A549 (cell line): ENCODE results near the gene CCDC106. TPM values are rescaled to one million over a fixed set of nuclear protein-coding genes. Genes with fewer than 3 reads are reported as not detected.

Source experiments
- ATAC-seq, 2 experiments: fragments of 200-7000 bp in 1 of 2; fragments of >200 bp in 1 of 2; cut with Nextera tagmentation in 1 of 2; cut with Tn5 transposase in 1 of 2; 3 replicates each; pipeline versions ENCODE4 v1.8.0 to v1.9.1; 2018 to 2020; ENCODE audit warnings: mild to moderate bottlenecking in 1 of 2, moderate library complexity in 1 of 2
- CTCF ChIA-PET: fragments of 300-600 bp; sonication (Branson Sonifier 250); formaldehyde crosslinking; extraction: SDS; loops from one replicate; lab custom pipeline; 2021; ENCODE audit warnings: antibody characterized with exemption, inconsistent platforms; lab: Yijun Ruan, JAX
- POLR2A ChIA-PET: fragments of 350-600 bp; formaldehyde crosslinking; extraction: SDS; loops from one replicate; lab custom pipeline; 2021; ENCODE audit warnings: antibody characterized with exemption, inconsistent platforms; lab: Yijun Ruan, JAX
- DNase-seq, 2 experiments: peaks; one replicate each; pipeline versions ENCODE4 v3.0.0 to v3.0.0-alpha.2; 2011 to 2016; ENCODE audit warnings: low read depth in 1 of 2, low spot score in 1 of 2
- FAIRE-seq: peaks from 2 replicates; lab custom pipeline; 2011; peaks lifted over from hg19 to GRCh38; lab: Jason Lieb, UNC
- H3K27ac ChIP-seq, 2 experiments: fragments of >200 bp; sonication (Bioruptor Twin); formaldehyde crosslinking; 3 replicates each; pipeline ENCODE4 v1.5.1; 2016 to 2017
- H3K4me1 ChIP-seq: fragments of >200 bp; sonication (Bioruptor Twin); formaldehyde crosslinking; 3 replicates; pipeline ENCODE4 v1.6.1; 2016
- H3K4me2 ChIP-seq: fragments of >200 bp; sonication (Bioruptor Twin); formaldehyde crosslinking; 3 replicates; pipeline ENCODE4 v1.6.1; 2016
- H3K4me3 ChIP-seq: fragments of >200 bp; sonication (Bioruptor Twin); formaldehyde crosslinking; 3 replicates; pipeline ENCODE4 v1.5.1; 2016
- H3K9me3 ChIP-seq: fragments of >200 bp; sonication (Bioruptor Twin); formaldehyde crosslinking; 3 replicates; pipeline ENCODE4 v1.6.1; 2016
- BCL3 ChIP-seq: fragments of >200 bp; sonication (Bioruptor Twin); formaldehyde crosslinking; IDR thresholded peaks from 3 replicates; pipeline ENCODE4 v1.6.1; 2016
- BHLHE40 ChIP-seq: IDR thresholded peaks from 2 replicates; pipeline ENCODE4 v1.6.1; 2012; ENCODE audit warnings: low read depth, low read length, inconsistent platforms
- CBX2 ChIP-seq: fragments of 200-600 bp; sonication (generic); IDR thresholded peaks from 2 replicates; pipeline ENCODE4 v1.6.1; 2016; ENCODE audit warnings: low read depth, mild to moderate bottlenecking, borderline replicate concordance
- CBX8 ChIP-seq: fragments of 200-600 bp; sonication (generic); IDR thresholded peaks from 2 replicates; pipeline ENCODE4 v1.6.1; 2016
- CEBPB ChIP-seq, 2 experiments: fragments of >200 bp in 1 of 2; sonication (Bioruptor Twin) in 1 of 2; formaldehyde crosslinking in 1 of 2; IDR thresholded peaks; 2 replicates each; pipeline ENCODE4 v1.6.1; 2012 to 2016
- CHD2 ChIP-seq: fragments of 150-350 bp; IDR thresholded peaks from 2 replicates; pipeline ENCODE4 v1.6.1; 2014; ENCODE audit warnings: low read length; ENCODE audit not compliant: partially characterized antibody
- E2F6 ChIP-seq: IDR thresholded peaks from 2 replicates; pipeline ENCODE4 v1.6.1; 2012; ENCODE audit warnings: low read depth, borderline replicate concordance
- EHF ChIP-seq: fragments of 250-450 bp; sonication (Bioruptor Pico); IDR thresholded peaks from 2 replicates; pipeline ENCODE4 v1.5.0; 2020; ENCODE audit warnings: mild to moderate bottlenecking
- ELK1 ChIP-seq: fragments of 150-350 bp; IDR thresholded peaks from 2 replicates; pipeline ENCODE4 v1.6.1; 2014; ENCODE audit warnings: low read depth, mild to moderate bottlenecking, low read length
- FOSL2 ChIP-seq, 2 experiments: fragments of 450-650 bp in 1 of 2; fragments of >200 bp in 1 of 2; sonication (Bioruptor Twin) in 1 of 2; formaldehyde crosslinking; IDR thresholded peaks; 2 replicates each; pipeline versions ENCODE4 v1.5.0 to v1.6.1; 2016 to 2020; ENCODE audit warnings: mild to moderate bottlenecking in 1 of 2, moderate library complexity in 1 of 2
- HOXB5 ChIP-seq: fragments of 250-450 bp; sonication (Bioruptor Pico); IDR thresholded peaks from 2 replicates; pipeline ENCODE4 v1.5.0; 2020; ENCODE audit warnings: mild to moderate bottlenecking, moderate library complexity
- JUN ChIP-seq, 2 experiments: fragments of >200 bp; sonication (Bioruptor Twin); formaldehyde crosslinking; IDR thresholded peaks; 2 replicates in 1 of 2; 3 replicates in 1 of 2; pipeline ENCODE4 v1.6.1; 2016 to 2017
- JUNB ChIP-seq: fragments of >200 bp; sonication (Bioruptor Twin); formaldehyde crosslinking; IDR thresholded peaks from 2 replicates; pipeline ENCODE4 v1.6.1; 2016
- KDM1A ChIP-seq: fragments of 200-600 bp; sonication (generic); IDR thresholded peaks from 2 replicates; pipeline ENCODE4 v1.6.1; 2016; ENCODE audit warnings: low read depth, mild to moderate bottlenecking
- MAX ChIP-seq: IDR thresholded peaks from 2 replicates; pipeline ENCODE4 v1.6.1; 2012
- MYC ChIP-seq: IDR thresholded peaks from 2 replicates; pipeline ENCODE4 v1.6.1; 2012; ENCODE audit warnings: mild to moderate bottlenecking, inconsistent platforms, low read length, improper control_type of control experiment, borderline replicate concordance
- PHF8 ChIP-seq: fragments of 200-600 bp; sonication (generic); IDR thresholded peaks from 2 replicates; pipeline ENCODE4 v1.6.1; 2016; ENCODE audit warnings: low read depth, mild to moderate bottlenecking, antibody characterized with exemption, moderate library complexity, borderline replicate concordance
- POLR2A ChIP-seq: IDR thresholded peaks from 2 replicates; pipeline ENCODE4 v1.6.1; 2012; ENCODE audit warnings: mild to moderate bottlenecking, low read length
- RARB ChIP-seq: fragments of 250-450 bp; sonication (Bioruptor Pico); IDR thresholded peaks from 2 replicates; pipeline ENCODE4 v1.8.0; 2021; ENCODE audit warnings: mild to moderate bottlenecking, moderate library complexity
- SREBF2 ChIP-seq: fragments of 450-650 bp; IDR thresholded peaks from 2 replicates; pipeline ENCODE4 v1.6.1; 2014; ENCODE audit warnings: mild to moderate bottlenecking, moderate library complexity
- TFCP2L1 ChIP-seq: fragments of 250-450 bp; sonication (Bioruptor Pico); IDR thresholded peaks from 2 replicates; pipeline ENCODE4 v1.5.0; 2021; ENCODE audit warnings: mild to moderate bottlenecking
- TP53 ChIP-seq: fragments of 250-450 bp; sonication (Bioruptor Pico); IDR thresholded peaks from 2 replicates; pipeline ENCODE4 v1.5.0; 2021; ENCODE audit warnings: mild to moderate bottlenecking, moderate library complexity
- USF2 ChIP-seq: fragments of 450-650 bp; IDR thresholded peaks from 2 replicates; pipeline ENCODE4 v1.6.1; 2014; ENCODE audit warnings: antibody characterized with exemption
- WGBS: methylation state at CpG from one replicate; pipeline ENCODE4 v1.1.6; 2017; ENCODE audit errors: missing lambda C conversion rate; 5-methylcytosine and 5-hydroxymethylcytosine counted together
- polyA plus RNA-seq, 4 experiments: library from polyadenylated mRNA; depleted of rRNA in 3 of 4; stranded (reverse); fragments of >200 nt; fragmentation: RNase III in 1 of 4; extraction: RNeasy Plus Mini Kit Qiagen cat#74134 plus additional on column Dnase treatment in 1 of 4; gene quantifications; 2 replicates in 3 of 4; 3 replicates in 1 of 4; pipeline ENCODE4 v1.2.3, GENCODE V29; 2011 to 2017
- TF ChIP-seq, protein P1 (sequence below): fragments of >200 bp; sonication (Bioruptor Twin); formaldehyde crosslinking; IDR thresholded peaks from 2 replicates; pipeline ENCODE4 v1.6.1; 2016
- TF ChIP-seq, protein P2 (sequence below): fragments of 250-450 bp; sonication (Bioruptor Pico); IDR thresholded peaks from 2 replicates; pipeline ENCODE4 v1.5.0; 2020; ENCODE audit warnings: low read depth, mild to moderate bottlenecking, moderate library complexity
- TF ChIP-seq, protein P3 (sequence below): IDR thresholded peaks from 2 replicates; pipeline ENCODE4 v1.6.1; 2012

The CCDC106 gene
- polyA plus RNA-seq, 2 of the 4 experiments (the other 2 are of a cell fraction): 5.2 to 17.6 TPM

DNA sequence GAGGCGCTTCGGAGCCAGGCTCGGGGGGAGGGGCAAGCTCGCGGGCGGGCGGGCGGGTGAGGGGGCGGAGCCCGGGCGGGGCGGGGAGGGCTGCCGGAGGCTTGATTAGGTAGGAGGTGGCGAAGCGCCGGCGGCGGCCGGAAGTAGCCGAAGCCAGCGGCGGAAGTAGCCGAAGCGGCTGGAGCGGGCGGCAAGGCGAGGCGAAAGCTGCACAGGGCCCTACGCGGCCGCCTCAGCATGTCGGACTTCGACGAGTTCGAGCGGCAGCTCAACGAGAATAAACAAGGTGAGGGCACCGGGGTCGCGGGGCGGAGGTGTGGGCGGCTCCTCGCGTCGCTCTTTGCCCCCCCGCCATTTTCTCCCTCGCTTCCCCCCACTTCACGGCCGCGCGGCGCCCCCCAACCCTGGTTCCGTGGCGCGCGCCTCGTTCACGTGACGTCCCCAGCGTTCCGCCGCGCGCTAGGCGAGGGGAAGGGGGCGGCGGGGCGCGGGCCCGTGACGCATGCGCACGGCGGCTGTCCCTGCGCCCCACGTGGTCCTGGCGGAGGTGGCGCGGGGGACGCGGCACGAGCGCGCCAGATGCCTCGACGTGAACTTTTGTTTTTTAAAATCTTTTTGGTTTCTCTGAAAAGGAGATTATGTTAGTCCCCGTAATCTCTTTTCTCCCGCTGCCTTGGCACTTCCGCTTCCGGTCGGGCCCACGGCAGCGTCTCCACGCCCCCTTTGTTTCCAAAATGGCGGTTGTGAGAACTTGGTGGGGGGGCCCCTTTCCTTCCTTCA is 7.0 kb downstream of the CCDC106 start, which contains the start of gene U2AF2:
TSS of gene U2AF2 (plus strand) at position 168 of the 780 bp plus-strand sequence. CDS start at position 238, 70 bp downstream.
- ATAC-seq (peak; percentile 66 to 73), FAIRE-seq (no peak), DNase-seq (peak; percentile 85 to 96)
- peak within 1 kb of the TSS; percentile 68 for H3K4me3 ChIP-seq
- ChIA-PET CTCF (interaction anchor here (0.6 to 4.3 kb wide), 20 partner anchors 8 to 514 kb away, joined by 3 to 97 read pairs (median 4); partner anchors contain the start of genes DNAAF3, ZNF580, ZNF581 and ZNF628), POLR2A (interaction anchor here (0.5 to 2.1 kb wide), 41 partner anchors 8 to 1191 kb away, joined by 3 to 31 read pairs (median 4); partner anchors contain the start of genes EPN1, FIZ1, ISOC2 and LENG9)
- WGBS: under 1% methylated on average over 51 of the region's 95 CpGs
- peaks cover 40% of the 10 kb centered on the region for H3K4me1 ChIP-seq
- no peaks in the 10 kb centered on the region for H3K9me3 ChIP-seq
- peak within 1 kb of the TSS; percentile 91 for H3K4me2 ChIP-seq
- TF ChIP-seq SREBF2: no peak
- peak; percentile 76; the same call in 1 of the 2 replicates for TF ChIP-seq PHF8
- no peak for TF ChIP-seq FOSL2 (IDR thresholded peaks at IDR 0.05)
- TF ChIP-seq FOSL2 (CRISPR knock-in tag; IDR thresholded peaks at IDR 0.05): peak; percentile 13
- TF ChIP-seq TP53 (CRISPR knock-in tag): peak; percentile 49; the same call in 1 of the 2 replicates
- peak; percentile 82 to 96 for TF ChIP-seq JUN (IDR thresholded peaks at IDR 0.05)
- peak; percentile 94 for TF ChIP-seq BCL3
- TF ChIP-seq HOXB5: peak; percentile 78; the same call in 1 of the 2 replicates
- peak; percentile 51; the same call in 1 of the 2 replicates for TF ChIP-seq BHLHE40
- TF ChIP-seq CEBPB (IDR thresholded peaks at IDR 0.05): no peak
- TF ChIP-seq MAX: peak; percentile 99
- TF ChIP-seq CBX8: no peak
- 0 out of 2 replicates have a peak, but pooled peaks have one; percentile 39 for TF ChIP-seq ELK1
- TF ChIP-seq, protein P1, sequence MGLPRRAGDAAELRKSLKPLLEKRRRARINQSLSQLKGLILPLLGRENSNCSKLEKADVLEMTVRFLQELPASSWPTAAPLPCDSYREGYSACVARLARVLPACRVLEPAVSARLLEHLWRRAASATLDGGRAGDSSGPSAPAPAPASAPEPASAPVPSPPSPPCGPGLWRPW: no peak
- no peak for TF ChIP-seq CBX2
- TF ChIP-seq TFCP2L1: peak; percentile 88
- TF ChIP-seq E2F6: peak; percentile 95
- TF ChIP-seq EHF (CRISPR knock-in tag): no peak
- TF ChIP-seq USF2: peak; percentile 79
- TF ChIP-seq JUNB: no peak
- no peak for TF ChIP-seq KDM1A
- TF ChIP-seq MYC: peak; percentile 98
- TF ChIP-seq POLR2A: peak; percentile 84
- no peak for TF ChIP-seq CHD2
- no peak for TF ChIP-seq RARB (CRISPR knock-in tag)
- TF ChIP-seq, protein P2, sequence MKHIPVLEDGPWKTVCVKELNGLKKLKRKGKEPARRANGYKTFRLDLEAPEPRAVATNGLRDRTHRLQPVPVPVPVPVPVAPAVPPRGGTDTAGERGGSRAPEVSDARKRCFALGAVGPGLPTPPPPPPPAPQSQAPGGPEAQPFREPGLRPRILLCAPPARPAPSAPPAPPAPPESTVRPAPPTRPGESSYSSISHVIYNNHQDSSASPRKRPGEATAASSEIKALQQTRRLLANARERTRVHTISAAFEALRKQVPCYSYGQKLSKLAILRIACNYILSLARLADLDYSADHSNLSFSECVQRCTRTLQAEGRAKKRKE (CRISPR knock-in tag): peak; percentile 37; the same call in 1 of the 2 replicates
- TF ChIP-seq, protein P3, sequence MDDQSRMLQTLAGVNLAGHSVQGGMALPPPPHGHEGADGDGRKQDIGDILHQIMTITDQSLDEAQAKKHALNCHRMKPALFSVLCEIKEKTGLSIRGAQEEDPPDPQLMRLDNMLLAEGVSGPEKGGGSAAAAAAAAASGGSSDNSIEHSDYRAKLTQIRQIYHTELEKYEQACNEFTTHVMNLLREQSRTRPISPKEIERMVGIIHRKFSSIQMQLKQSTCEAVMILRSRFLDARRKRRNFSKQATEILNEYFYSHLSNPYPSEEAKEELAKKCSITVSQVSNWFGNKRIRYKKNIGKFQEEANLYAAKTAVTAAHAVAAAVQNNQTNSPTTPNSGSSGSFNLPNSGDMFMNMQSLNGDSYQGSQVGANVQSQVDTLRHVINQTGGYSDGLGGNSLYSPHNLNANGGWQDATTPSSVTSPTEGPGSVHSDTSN: peak; percentile 73; the same call in 1 of the 2 replicates
- H3K27ac ChIP-seq: peak within 1 kb of the TSS; percentile 96 to 98
